ENCODE results near the gene ROBO1.

ROBO1 gene

GRCh38 chr3:79297245-79297960, 470.4 kb downstream of the ROBO1 start:
- no peak for DNase-seq

- no peak for DNase-seq
Observed at GRCh38 chr3:79286882-79287281, 480.9 kb downstream of the ROBO1 start.

- DNase-seq = no peak
Observed at GRCh38 chr3:79285871-79286270, 481.9 kb downstream of the ROBO1 start.

GRCh38 chr3:79285380-79285779, 482.4 kb downstream of the ROBO1 start:
- DNase-seq = no peak

- DNase-seq = no peak
Observed at GRCh38 chr3:79284781-79285180, 483.0 kb downstream of the ROBO1 start.

- no peak for DNase-seq
Observed at GRCh38 chr3:79278681-79279080, 489.1 kb downstream of the ROBO1 start.

- DNase-seq = no peak
Observed at GRCh38 chr3:79268422-79268821, 499.4 kb downstream of the ROBO1 start.

GRCh38 chr3:79264892-79265291, 502.9 kb downstream of the ROBO1 start:
- DNase-seq = no peak

GRCh38 chr3:79263423-79263822, 504.4 kb downstream of the ROBO1 start:
- no peak for DNase-seq

- no peak for DNase-seq
Observed at GRCh38 chr3:79258479-79258878, 509.3 kb downstream of the ROBO1 start.

- no peak for DNase-seq
Observed at GRCh38 chr3:79257791-79258190, 510.0 kb downstream of the ROBO1 start.

GRCh38 chr3:79255702-79256101, 512.1 kb downstream of the ROBO1 start:
- DNase-seq = no peak

- no peak for DNase-seq
Observed at GRCh38 chr3:79255292-79255691, 512.5 kb downstream of the ROBO1 start.

GRCh38 chr3:79253704-79254103, 514.1 kb downstream of the ROBO1 start:
- no peak for DNase-seq

GRCh38 chr3:79253271-79253670, 514.5 kb downstream of the ROBO1 start:
- no peak for DNase-seq

GRCh38 chr3:79250746-79251145, 517.1 kb downstream of the ROBO1 start:
- DNase-seq = no peak

- DNase-seq = no peak
Observed at GRCh38 chr3:79249701-79250100, 518.1 kb downstream of the ROBO1 start.

GRCh38 chr3:79247725-79248043, 520.1 kb downstream of the ROBO1 start:
- no peak for DNase-seq

- DNase-seq = no peak
Observed at GRCh38 chr3:79246875-79247724, 520.7 kb downstream of the ROBO1 start.

- no peak for DNase-seq
Observed at GRCh38 chr3:79245284-79246138, 522.3 kb downstream of the ROBO1 start.

- DNase-seq = no peak
Observed at GRCh38 chr3:79236496-79236895, 531.3 kb downstream of the ROBO1 start.

GRCh38 chr3:79233431-79234060, 534.3 kb downstream of the ROBO1 start:
- DNase-seq = no peak

GRCh38 chr3:79230266-79230665, 537.5 kb downstream of the ROBO1 start:
- DNase-seq = no peak
